Lung (tissue), 12 donors: Measurements from ENCODE around the gene TMEM266. TPM values are rescaled to one million over a fixed set of nuclear protein-coding genes. Genes with fewer than 3 reads are reported as not detected.

Source experiments
- ATAC-seq: fragments of 200-7000 bp; cut with Tn5 transposase; one replicate; pipeline ENCODE4 v1.9.1; 2020; ENCODE audit warnings: moderate number of reproducible peaks; ENCODE audit not compliant: insufficient read depth, low FRiP score
- DNase-seq, 3 donors: peaks; one replicate each; pipeline ENCODE4 v3.0.0-alpha.2; 2013 to 2017
- H3K27ac ChIP-seq, 2 donors: one replicate each; pipeline ENCODE4 v1.5.1; 2013; ENCODE audit warnings: mild to moderate bottlenecking in 2 of 2, moderate library complexity in 2 of 2, control low read depth in 1 of 2, inconsistent platforms in 1 of 2, low read depth in 1 of 2, low read length in 1 of 2
- H3K27me3 ChIP-seq, 3 donors: one replicate each; pipeline ENCODE4 v1.5.1; 2013; ENCODE audit warnings: low read length in 2 of 3; ENCODE audit not compliant: control insufficient read depth in 3 of 3, insufficient read depth in 3 of 3
- H3K36me3 ChIP-seq, 4 donors: one replicate each; pipeline ENCODE4 v1.5.1; 2013; ENCODE audit warnings: low read length in 4 of 4, mild to moderate bottlenecking in 1 of 4, moderate library complexity in 1 of 4; ENCODE audit not compliant: control insufficient read depth in 4 of 4, insufficient read depth in 4 of 4
- H3K4me1 ChIP-seq, 5 donors: one replicate each; pipeline ENCODE4 v1.5.1; 2013; ENCODE audit warnings: low read length in 5 of 5, mild to moderate bottlenecking in 2 of 5, moderate library complexity in 1 of 5; ENCODE audit not compliant: control insufficient read depth in 5 of 5, insufficient read depth in 5 of 5
- H3K4me3 ChIP-seq: one replicate; pipeline ENCODE4 v1.5.1; 2013; ENCODE audit warnings: mild to moderate bottlenecking, control low read depth, moderate library complexity
- H3K9ac ChIP-seq, 2 donors: one replicate each; pipeline ENCODE4 v1.5.1; 2013; ENCODE audit warnings: low read length in 2 of 2, control low read depth in 1 of 2; ENCODE audit not compliant: insufficient read depth in 1 of 2
- H3K9me3 ChIP-seq, 4 donors: one replicate each; pipeline ENCODE4 v1.5.1; 2013; ENCODE audit warnings: low read length in 3 of 4, mild to moderate bottlenecking in 1 of 4, moderate library complexity in 1 of 4; ENCODE audit not compliant: control insufficient read depth in 4 of 4, insufficient read depth in 3 of 4
- WGBS, 2 donors: extraction: QIAGEN DNeasy Blood & Tissue Kit; methylation state at CpG; one replicate each; pipeline ENCODE4 v1.1.7; 2013; 5-methylcytosine and 5-hydroxymethylcytosine counted together
- polyA plus RNA-seq, 2 donors: library from polyadenylated mRNA; stranded (reverse); fragments of 200-250 nt; gene quantifications; one replicate each; pipeline ENCODE4 v1.2.1, GENCODE V29; 2013
- total RNA-seq, 2 donors: library from RNA; depleted of rRNA in 1 of 2; stranded (reverse); fragments of >200 nt in 1 of 2; gene quantifications; one replicate each; pipeline ENCODE4 v1.2.1, GENCODE V29; 2014 to 2021
- TF ChIP-seq, protein P1 (sequence below): IDR thresholded peaks from 2 replicates; pipeline ENCODE4 v1.5.1; 2012; ENCODE audit warnings: mild to moderate bottlenecking; ENCODE audit errors: control extremely low read depth, extremely low read depth
- donor health status: control.
- donor health status: control.
- donor health status: Bipolar disorder and iron deficiency.
- donor health status: healthy.
- donor health status: DM: yes; HTN: yes; CAD: no.

TMEM266 gene
- total and polyA plus RNA-seq, 4 donors, result 1.1 to 4.4 (median 1.5) TPM

DNA sequence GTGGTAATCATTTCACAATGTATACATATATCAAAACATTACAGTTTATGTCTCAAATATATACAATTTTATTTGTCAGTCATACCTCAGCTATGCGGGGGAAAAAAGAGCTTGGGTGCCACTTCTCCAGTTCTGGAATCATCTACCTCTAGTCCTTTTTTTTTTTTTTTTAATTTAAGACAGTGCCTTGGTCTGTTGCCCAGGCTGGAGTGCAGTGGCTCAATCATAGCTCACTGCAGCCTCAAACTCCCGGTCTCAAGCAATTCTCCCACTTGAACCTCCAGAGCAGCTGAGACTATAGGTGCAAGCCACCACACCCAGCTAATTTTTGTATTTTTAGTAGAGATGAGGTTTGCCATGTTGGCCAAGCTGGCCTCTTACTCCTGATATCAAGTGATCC lies 67.4 kb downstream of the TMEM266 start:
- TF ChIP-seq, protein P1, sequence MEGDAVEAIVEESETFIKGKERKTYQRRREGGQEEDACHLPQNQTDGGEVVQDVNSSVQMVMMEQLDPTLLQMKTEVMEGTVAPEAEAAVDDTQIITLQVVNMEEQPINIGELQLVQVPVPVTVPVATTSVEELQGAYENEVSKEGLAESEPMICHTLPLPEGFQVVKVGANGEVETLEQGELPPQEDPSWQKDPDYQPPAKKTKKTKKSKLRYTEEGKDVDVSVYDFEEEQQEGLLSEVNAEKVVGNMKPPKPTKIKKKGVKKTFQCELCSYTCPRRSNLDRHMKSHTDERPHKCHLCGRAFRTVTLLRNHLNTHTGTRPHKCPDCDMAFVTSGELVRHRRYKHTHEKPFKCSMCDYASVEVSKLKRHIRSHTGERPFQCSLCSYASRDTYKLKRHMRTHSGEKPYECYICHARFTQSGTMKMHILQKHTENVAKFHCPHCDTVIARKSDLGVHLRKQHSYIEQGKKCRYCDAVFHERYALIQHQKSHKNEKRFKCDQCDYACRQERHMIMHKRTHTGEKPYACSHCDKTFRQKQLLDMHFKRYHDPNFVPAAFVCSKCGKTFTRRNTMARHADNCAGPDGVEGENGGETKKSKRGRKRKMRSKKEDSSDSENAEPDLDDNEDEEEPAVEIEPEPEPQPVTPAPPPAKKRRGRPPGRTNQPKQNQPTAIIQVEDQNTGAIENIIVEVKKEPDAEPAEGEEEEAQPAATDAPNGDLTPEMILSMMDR, result no peak
- Histone ChIP-seq H3K4me3 (no peak overlapping the region), H3K27ac (no peak overlapping the region), H3K4me1 (no peaks in the 10 kb centered on the region), H3K36me3 (no peaks in the 10 kb centered on the region), H3K9ac (no peak overlapping the region), H3K27me3 (no peaks in the 10 kb centered on the region), H3K9me3 (peaks cover 0 to 6% (median 0%) of the 10 kb centered on the region in 4 donors)
- DNase-seq (no peak), ATAC-seq (no peak)
- WGBS, 2 donors, result 73 to 88% methylated on average over 2 of the region's 2 CpGs

DNA sequence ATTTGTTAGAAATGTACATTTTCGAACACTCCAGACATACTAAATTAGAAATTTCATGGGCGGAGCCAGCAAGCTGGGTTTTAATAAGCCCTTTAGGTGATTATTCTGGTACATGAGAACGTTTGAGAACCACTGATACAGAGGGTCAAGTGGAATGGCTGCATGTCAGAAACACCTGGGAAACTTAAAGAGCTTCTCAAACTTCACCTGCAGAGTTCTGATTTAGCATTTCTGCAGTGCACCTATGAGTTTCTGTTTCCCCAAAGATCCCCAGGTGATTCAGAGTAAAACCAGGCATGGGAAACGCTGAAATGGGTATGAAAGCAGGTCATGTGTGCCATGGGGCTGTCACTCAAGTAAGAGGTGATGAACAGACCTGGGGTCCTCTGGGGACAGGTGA lies 68.1 kb downstream of the TMEM266 start:
- ATAC-seq (no peak), DNase-seq (no peak)
- Histone ChIP-seq H3K9me3 (peaks cover 0 to 6% (median 0%) of the 10 kb centered on the region in 4 donors), H3K4me3 (no peak overlapping the region), H3K9ac (no peak overlapping the region), H3K4me1 (no peaks in the 10 kb centered on the region), H3K36me3 (no peaks in the 10 kb centered on the region), H3K27ac (no peak overlapping the region), H3K27me3 (no peaks in the 10 kb centered on the region)
- WGBS, 2 donors, result 49 to 82% methylated on average over 4 of the region's 4 CpGs
- TF ChIP-seq, protein P1, result no peak

DNA sequence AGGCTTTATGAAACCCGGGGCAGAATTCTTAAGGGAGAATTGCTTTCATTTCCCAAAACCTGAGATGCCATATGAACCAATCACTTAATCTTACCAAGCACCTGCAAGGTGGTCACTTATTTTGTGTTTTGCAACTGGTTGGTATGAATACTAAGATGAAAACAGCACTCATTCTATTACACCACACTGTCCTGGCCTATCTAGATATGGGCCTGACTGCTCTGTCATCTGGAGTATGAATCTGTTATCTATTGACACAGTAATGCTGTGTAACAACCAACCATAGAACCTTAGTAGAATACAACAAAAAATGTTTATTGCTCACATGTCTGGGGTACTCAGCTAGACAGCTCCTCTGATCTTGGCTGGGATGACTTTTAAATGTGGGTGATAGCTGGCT lies 74.8 kb downstream of the TMEM266 start:
- DNase-seq, result no peak
- H3K9ac ChIP-seq, result no peak overlapping the region
- TF ChIP-seq, protein P1, result no peak
- 93 to 100% methylated on average over 1 of the region's 1 CpG for WGBS, 2 donors
- H3K27ac ChIP-seq, result no peak overlapping the region
- H3K4me3 ChIP-seq, result no peak overlapping the region
- no peaks in the 10 kb centered on the region for H3K27me3 ChIP-seq
- H3K4me1 ChIP-seq, result no peaks in the 10 kb centered on the region
- no peak for ATAC-seq
- no peaks in the 10 kb centered on the region for H3K36me3 ChIP-seq
- H3K9me3 ChIP-seq, result no peaks in the 10 kb centered on the region

DNA sequence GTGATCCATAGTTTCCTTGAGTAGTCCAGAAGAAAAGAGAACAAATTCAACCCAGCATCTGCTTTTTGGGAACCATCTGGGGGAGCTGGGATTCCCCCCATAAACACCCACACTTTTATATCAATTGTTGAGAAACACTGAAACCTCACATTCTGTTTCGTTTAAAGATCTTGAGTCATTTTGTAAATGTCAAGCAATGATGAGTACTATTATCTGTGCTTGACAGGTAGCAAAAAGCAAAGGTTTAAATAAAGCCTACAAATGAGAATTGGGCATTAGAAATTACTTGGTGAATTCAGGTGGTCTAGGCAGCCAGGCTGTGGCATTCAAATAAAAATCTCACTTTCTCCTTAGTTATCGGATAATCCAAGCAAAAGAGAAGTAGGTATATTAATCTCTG lies 75.7 kb downstream of the TMEM266 start:
- 88% methylated on average over 2 of the region's 2 CpGs for WGBS, 2 donors
- peaks cover 0 to 3% (median 0%) of the 10 kb centered on the region in 5 donors for H3K4me1 ChIP-seq
- no peaks in the 10 kb centered on the region for H3K9me3 ChIP-seq
- no peak overlapping the region for H3K9ac ChIP-seq
- ATAC-seq (no peak), DNase-seq (no peak)
- no peaks in the 10 kb centered on the region for H3K27me3 ChIP-seq
- no peaks in the 10 kb centered on the region for H3K36me3 ChIP-seq
- H3K27ac ChIP-seq, result no peak overlapping the region
- no peak overlapping the region for H3K4me3 ChIP-seq
- TF ChIP-seq, protein P1, result no peak
